ENCODE results near the gene IL15RA. TPM values are rescaled to one million over a fixed set of nuclear protein-coding genes. Genes with fewer than 3 reads are reported as not detected.

The IL15RA gene
- total RNA-seq, 1 donor, result 3.0 TPM

- no peak for TF ChIP-seq CTCF (IDR thresholded peaks at IDR 0.05; ENCODE audit: insufficient read depth, low read depth, low read length)
- no peak for DNase-seq (ENCODE audit: low read depth)
- H3K4me3 ChIP-seq (ENCODE audit: low read depth, low read length), result no peak overlapping the region
These were observed 42.5 kb upstream of the IL15RA start for GRCh38 chr10:6019796-6020195.

GRCh38 chr10:6019010-6019782, 41.9 kb upstream of the IL15RA start:
- no peak overlapping the region for H3K4me3 ChIP-seq (ENCODE audit: low read depth, low read length)
- DNase-seq (ENCODE audit: low read depth), result no peak
- TF ChIP-seq CTCF (IDR thresholded peaks at IDR 0.05; ENCODE audit: insufficient read depth, low read depth, low read length), result no peak

GRCh38 chr10:6018422-6018821, 41.1 kb upstream of the IL15RA start:
- DNase-seq (ENCODE audit: low read depth), result peak; percentile 65
- H3K4me3 ChIP-seq (ENCODE audit: low read depth, low read length), result no peak overlapping the region

DNA sequence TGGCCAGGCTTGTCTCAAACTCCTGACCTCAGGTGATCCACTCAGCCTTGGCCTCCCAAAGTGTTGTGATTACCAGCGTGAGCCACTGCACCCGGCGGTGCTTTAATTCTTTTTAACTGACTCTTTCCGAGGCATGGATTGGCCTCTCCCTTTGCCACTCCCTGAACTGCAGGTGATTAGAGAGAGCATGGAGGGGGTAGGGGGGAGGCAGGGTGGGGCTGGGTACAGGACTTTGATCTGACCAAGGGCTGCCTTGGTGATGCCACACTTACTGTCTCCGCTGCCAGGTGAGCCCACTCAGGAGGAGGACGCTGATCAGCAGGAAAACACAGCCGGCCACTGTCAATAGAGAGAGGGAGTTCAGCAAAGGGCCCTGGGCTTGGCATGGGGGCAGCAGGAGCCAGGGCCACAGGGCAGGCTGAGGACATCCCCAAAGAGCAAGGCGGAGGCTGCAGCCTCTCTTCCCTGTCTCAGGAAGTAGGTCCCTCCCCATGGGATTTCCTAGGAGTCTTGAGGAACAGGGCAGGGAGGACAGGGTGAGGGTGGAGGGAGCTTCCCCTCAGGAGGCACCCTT, 40.5 kb upstream of the IL15RA start:
- no peak for DNase-seq (ENCODE audit: low read depth)
- no peak for TF ChIP-seq CTCF (IDR thresholded peaks at IDR 0.05; ENCODE audit: insufficient read depth, low read depth, low read length)
- H3K4me3 ChIP-seq (ENCODE audit: low read depth, low read length), result no peak overlapping the region

More at GRCh38 chr10:6018422-6018821, 41.1 kb upstream of the IL15RA start:
- no peak for TF ChIP-seq CTCF (IDR thresholded peaks at IDR 0.05; ENCODE audit: insufficient read depth, low read depth, low read length)

GRCh38 chr10:6014241-6014761, 37.0 kb upstream of the IL15RA start:
- TF ChIP-seq CTCF (IDR thresholded peaks at IDR 0.05; ENCODE audit: insufficient read depth, low read depth, low read length), result peak; percentile 76
- H3K4me3 ChIP-seq (ENCODE audit: low read depth, low read length), result no peak overlapping the region

DNA sequence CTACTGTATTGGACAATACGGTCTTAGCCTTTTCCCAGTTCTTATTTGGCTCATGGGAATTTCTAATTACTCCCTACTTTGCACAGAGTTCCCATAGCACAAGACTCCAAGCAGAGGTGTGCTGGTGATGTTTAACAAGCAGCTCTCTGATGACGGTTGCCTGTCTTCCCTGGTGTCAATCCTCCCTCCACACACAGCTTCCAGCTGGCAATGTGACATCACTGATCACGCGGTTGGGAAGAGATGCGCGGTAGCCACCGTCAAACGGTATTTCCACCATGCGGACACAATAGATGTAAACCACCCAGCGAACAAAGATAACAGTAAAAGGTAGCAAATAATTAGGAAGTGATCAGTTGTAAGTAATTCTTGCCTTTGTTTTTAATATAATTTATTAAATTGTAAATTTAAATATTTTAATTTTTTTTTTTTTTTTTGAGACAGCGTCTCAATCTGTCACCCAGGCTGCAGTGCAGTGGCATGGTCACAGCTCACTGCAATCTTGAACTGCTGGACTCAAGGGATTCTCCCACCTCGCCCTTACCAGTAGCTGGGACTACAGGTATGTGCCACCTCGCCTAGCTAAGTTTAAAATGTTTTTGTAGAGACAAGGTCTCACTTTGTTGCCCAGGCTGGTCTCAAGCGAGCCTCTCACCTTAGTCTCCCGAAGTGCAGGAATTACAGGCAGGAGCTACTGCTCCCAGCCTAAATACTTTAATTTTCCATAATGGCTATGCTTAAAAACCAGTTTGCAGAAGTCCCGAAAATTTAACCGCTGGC, 36.3 kb upstream of the IL15RA start:
- no peak for TF ChIP-seq CTCF (IDR thresholded peaks at IDR 0.05; ENCODE audit: insufficient read depth, low read depth, low read length)
- H3K4me3 ChIP-seq (ENCODE audit: low read depth, low read length), result no peak overlapping the region
- DNase-seq (ENCODE audit: low read depth), result no peak

More at GRCh38 chr10:6014241-6014761, 37.0 kb upstream of the IL15RA start:
- DNase-seq (ENCODE audit: low read depth), result peak; percentile 52
